NCI-H2029 treated with DMSO at 0.1 percent for 48 hours (cell line): Measurements from ENCODE around the gene FURIN.
"Not testable (repeated sequence)": the region's sequence is repeated elsewhere in the genome, so short reads cannot be mapped to it uniquely, and the experiment has no call there.

Experiments
- DNase-seq: peaks from one replicate; lab custom pipeline; 2025; lab: John Stamatoyannopoulos, UW

FURIN gene

GRCh38 chr15:90883526-90883975, 15.2 kb downstream of the FURIN start:
- DNase-seq, result no peak

DNA sequence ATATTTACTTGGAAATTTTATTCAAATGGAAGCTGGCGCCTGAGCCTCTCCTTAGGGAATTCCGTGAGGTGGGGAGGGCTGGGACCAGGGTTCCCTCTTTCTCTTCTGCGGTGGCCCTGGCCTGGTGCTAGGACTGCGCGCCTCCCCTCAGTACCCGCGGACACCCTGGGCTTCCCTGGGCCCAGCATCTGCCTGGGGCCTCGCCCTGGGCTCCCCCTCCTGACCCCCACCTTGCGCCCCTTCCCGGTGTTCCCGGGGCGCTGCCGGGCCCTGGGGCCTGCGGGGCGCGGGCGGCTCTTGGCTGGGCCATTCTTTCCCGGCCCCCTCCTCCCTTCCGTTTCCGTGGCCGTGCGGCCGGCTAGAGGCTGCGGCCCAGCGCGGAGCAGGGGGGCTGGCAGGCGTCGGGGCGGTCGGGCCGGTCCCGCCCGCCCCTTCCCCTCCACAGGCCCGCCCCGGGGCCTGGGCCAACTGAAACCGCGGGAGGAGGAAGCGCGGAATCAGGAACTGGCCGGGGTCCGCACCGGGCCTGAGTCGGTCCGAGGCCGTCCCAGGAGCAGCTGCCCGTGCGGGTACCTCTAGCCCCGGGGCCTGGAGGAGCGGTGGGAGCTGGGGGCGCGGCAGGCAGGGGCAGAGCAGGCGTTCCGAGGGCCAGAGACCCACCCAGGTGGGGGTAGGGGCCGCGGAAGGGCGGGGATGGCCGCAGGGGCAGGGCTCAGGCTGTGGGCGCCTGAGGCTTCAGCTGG, 15.8 kb downstream of the FURIN start, which contains the start of gene FES:
TSS of gene FES (plus strand) at position 529 of the 743 bp plus-strand sequence. CDS start 542 bp downstream, outside the sequence.
- no peak for DNase-seq

DNA sequence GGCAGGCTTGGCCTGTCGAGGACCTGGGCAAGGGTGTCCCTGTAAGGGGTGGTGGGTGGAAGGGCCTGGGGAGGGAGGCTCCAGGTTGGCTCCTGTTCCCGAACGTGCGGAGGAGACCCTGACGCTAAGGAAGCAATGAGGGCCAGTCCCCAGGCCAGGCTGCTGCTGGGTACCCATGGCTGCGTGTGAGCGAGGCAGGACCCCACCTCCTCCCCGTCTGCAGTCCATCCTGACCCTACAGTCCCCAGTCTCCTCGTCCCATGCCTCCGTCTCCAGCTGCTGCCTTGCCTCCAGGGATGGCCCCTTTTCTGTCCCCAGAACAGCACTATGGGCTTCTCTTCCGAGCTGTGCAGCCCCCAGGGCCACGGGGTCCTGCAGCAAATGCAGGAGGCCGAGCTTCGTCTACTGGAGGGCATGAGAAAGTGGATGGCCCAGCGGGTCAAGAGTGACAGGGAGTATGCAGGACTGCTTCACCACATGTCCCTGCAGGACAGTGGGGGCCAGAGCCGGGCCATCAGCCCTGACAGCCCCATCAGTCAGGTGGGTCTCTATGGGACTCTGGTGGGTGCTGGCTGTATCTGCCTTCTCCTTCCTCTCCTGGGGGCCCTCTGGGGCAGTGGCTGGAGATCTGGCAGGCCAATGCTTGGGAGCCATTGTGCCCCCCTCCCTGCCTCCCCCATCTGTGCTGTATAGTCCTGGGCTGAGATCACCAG, 16.5 kb downstream of the FURIN start:
- no peak for DNase-seq

DNA sequence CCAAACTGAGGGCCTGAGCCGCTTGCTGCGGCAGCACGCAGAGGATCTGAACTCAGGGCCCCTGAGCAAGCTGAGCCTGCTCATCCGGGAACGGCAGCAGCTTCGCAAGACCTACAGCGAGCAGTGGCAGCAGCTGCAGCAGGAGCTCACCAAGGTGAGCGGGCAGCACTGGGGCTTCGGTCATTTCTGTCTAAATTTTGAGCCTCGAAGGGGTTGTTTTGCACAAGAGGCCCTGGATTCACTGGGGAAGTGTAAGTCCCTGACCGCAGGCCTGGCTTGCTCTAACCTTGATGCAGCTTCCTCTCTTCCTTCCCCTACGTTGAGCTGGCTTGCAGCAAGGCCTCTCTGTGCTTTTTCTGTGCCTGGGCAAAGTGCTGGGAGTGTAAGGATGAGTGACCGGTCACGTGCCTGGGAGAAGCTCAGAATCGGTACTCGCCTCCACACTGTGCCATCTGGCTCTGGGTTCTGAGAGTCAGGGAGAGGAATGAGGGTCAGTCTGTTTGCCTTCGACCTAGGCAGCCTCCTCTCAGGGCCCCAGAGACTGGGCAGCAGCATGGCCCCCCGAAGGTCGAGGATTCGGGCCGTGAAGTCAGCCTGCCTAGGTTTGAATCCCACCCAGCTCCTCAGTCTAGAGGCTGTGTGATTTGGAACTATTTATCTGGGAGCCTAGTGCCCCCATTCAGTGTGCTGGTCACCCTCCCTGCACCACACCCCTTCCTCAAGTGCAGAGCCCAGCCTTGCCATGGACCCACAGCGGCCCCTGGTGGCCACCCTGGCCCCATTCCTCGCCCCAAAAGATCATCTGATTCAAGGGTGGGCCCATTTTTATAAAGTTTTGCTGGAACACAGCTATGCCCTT, 17.3 kb downstream of the FURIN start:
- no peak for DNase-seq

DNA sequence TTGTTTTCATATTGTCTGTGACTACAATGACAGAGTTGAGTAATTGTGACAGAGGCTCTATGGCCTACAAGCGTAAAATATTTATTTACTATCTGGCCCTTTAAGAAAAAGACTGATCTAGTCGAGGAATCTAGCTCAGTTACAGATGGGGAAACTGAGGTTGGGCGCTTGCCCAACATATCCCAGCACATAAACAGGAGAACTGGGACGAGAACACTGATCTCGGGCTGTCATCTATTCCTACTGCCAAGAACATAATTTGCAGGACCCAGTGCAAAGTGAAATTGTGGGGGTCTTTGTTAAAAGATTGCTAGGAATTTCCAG, 17.9 kb downstream of the FURIN start:
- no peak for DNase-seq

DNA sequence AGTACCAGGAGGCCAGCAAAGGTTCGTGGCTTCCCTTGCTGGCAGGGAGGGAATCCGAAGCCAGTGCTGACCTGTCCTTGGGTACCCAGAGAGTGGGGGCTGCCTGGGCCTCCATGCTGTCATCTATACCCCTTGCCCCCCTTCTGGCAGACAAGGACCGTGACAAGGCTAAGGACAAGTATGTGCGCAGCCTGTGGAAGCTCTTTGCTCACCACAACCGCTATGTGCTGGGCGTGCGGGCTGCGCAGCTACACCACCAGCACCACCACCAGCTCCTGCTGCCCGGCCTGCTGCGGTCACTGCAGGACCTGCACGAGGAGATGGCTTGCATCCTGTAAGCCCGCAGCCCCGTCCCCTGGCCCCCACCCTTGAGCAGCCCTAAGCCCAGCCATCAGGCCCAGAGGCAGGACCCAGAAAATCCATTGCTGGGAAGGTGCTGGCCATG, 18.7 kb downstream of the FURIN start:
- no peak for DNase-seq

GRCh38 chr15:90889313-90889730, 20.9 kb downstream of the FURIN start:
- no peak for DNase-seq

- DNase-seq, result no peak
Observed at GRCh38 chr15:90889736-90890456, 21.5 kb downstream of the FURIN start.

DNA sequence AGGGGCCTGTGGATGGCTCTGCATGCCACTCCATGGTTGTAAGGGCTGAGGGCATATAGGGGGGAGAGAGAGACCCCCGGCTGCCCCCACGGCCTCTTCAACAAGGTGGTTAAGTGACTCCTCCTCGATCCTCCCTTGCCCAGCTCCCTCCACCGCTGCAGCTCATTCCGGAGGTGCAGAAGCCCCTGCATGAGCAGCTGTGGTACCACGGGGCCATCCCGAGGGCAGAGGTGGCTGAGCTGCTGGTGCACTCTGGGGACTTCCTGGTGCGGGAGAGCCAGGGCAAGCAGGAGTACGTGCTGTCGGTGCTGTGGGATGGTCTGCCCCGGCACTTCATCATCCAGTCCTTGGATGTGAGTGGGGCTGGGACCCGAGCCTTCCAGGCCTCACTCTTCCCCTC, 22.5 kb downstream of the FURIN start:
- no peak for DNase-seq

DNA sequence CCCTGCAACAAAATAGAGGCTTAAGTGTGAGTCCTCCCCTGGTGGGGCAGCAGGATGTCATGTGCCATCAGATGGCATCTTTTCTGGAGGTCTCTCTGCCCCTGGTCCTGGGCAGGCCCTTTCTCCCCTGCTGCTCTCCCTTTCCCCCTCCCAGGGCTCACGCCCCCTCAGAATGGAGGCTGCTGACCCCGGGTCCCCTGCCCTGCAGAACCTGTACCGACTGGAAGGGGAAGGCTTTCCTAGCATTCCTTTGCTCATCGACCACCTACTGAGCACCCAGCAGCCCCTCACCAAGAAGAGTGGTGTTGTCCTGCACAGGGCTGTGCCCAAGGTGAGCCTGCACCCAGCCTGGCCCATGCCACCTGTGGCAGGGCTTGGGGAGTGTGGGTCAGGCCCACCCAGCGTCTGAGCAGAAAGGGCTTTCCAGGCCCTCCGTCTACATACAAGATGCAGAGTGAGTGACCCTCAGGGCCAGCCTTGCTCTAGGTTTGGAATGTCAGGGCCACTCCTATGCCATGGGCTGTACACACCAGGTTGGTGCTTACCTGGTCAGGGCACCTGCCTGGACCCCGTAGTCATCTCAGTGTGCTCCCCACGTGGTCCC, 23.1 kb downstream of the FURIN start:
- no peak for DNase-seq

DNA sequence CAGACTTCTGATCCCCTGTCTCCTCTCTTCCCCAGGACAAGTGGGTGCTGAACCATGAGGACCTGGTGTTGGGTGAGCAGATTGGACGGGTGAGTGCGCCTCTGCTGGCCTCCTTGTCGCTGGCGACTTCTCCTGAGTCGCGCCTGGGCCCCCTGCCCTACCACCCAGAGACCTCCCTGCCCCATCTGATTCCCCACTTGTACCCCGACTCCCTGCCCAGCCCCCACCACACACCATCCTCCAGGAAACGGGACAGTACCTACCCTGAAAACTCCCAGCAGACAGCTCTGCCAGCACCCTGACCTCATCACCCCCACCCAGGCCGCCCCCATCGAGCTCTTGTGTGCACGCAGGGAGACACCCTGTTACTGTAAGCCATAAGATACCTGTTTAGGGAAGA, 23.6 kb downstream of the FURIN start:
- DNase-seq, result no peak

DNA sequence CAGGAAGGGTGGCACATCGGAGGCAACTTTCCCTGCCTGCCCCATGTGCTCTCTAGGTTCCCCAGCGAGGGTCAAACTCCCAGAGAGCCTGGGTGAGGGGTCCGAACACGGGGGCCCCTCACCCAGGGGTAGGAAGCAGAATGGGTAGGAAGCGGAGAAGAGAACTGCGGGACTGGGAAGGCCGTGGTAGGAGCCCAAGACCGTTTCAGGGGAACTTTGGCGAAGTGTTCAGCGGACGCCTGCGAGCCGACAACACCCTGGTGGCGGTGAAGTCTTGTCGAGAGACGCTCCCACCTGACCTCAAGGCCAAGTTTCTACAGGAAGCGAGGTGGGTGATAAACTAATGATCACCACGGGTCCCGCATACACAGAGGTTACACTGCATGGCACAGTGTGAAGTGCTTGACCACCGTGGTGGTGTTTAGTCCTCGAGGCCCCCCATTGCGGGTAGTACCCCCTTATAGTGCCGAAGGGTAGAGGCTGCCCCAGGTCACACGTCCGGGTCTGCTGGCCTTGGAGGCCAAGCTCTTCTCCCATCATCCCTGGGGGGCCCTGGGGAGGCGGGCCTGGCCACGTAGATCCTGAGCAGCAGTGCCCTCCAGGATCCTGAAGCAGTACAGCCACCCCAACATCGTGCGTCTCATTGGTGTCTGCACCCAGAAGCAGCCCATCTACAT, 24.2 kb downstream of the FURIN start:
- DNase-seq, result no peak

DNA sequence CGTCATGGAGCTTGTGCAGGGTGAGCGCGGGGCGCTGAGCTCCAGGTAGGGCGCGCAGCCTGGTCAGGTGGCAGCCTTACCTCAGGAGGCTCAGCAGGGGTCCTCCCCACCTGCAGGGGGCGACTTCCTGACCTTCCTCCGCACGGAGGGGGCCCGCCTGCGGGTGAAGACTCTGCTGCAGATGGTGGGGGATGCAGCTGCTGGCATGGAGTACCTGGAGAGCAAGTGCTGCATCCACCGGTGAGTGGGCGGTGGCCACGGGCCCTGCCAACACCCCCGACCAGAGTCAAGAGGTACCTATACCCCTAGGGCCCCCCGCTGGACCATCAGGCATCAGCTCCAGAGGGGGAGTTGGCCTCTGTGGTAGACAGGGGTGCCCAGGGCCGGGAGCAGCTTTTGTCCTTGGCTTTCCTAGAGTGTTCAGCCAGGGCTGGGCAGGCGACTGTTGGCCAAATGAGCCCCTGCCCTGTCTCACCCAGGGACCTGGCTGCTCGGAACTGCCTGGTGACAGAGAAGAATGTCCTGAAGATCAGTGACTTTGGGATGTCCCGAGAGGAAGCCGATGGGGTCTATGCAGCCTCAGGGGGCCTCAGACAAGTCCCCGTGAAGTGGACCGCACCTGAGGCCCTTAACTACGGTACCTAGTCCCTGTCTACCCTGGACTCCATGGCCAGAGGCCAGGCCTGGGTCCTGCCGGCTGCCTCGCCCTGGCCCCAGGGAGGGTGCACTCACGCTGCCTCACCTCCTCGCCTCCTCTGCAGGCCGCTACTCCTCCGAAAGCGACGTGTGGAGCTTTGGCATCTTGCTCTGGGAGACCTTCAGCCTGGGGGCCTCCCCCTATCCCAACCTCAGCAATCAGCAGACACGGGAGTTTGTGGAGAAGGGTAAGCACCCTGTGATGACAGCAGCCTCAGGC, 25.0 kb downstream of the FURIN start:
- no peak for DNase-seq

GRCh38 chr15:90895571-90896117, 27.3 kb downstream of the FURIN start:
- peak; percentile 14 for DNase-seq

- not testable (repeated sequence) for DNase-seq
Observed at GRCh38 chr15:90897131-90897655, 28.8 kb downstream of the FURIN start.

- DNase-seq, result no peak
Observed at GRCh38 chr15:90901175-90902039, 33.0 kb downstream of the FURIN start.

DNA sequence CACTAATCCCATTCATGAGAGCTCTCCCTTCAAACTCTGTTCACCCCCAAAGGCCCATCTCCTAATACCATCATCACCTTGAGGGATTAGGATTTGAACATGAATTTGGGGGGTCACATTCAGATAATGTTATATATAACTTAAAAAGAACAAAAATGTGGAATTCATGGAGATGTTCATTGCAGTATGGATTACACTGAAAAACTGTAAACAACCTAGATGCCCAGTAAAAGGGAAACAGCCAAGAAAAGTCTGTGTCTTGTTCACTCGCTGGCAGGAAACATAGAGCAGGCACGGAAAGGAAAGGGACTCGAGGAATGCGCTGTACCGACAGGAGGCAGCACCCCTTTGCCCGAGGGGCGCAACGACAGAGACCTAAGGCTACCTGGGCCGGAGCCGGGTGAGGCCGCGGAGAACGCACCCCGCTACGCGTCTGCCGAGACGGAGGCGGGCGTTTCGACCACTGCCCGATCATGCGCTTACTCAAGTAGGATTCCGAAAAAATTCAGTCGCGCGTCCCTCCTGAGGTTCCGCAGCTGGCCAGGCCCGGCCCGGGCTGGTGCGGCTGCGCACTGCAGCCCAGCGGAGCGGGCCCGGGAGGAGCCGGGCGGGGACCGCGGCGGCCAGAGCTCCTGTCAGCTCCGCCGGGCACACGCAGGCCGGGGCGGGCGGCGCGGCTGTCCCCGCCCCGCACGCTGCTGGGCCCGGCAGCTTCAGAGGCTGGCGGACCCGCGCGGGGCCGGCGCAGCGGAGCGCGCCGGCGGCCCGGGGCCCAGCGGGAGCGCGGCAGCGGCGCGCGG, 33.9 kb downstream of the FURIN start:
- no peak for DNase-seq
